DOHH2 (cell line): ENCODE data around the gene STRADA.

Experiments
- EZH2phosphoT487 ChIP-seq: fragments of 200-600 bp; sonication (generic); IDR thresholded peaks from 2 replicates; pipeline ENCODE4 v1.6.1; 2017; ENCODE audit warnings: borderline replicate concordance, mild to moderate bottlenecking, antibody characterized with exemption, low read length, moderate library complexity, mixed read lengths
- TF ChIP-seq, protein P1 (sequence below): fragments of 200-600 bp; sonication (generic); IDR thresholded peaks from one replicate; pipeline ENCODE4 v1.5.1; 2014; ENCODE audit warnings: antibody characterized with exemption, mild to moderate bottlenecking, low read depth, low read length; ENCODE audit not compliant: poor library complexity, severe bottlenecking

DNA sequence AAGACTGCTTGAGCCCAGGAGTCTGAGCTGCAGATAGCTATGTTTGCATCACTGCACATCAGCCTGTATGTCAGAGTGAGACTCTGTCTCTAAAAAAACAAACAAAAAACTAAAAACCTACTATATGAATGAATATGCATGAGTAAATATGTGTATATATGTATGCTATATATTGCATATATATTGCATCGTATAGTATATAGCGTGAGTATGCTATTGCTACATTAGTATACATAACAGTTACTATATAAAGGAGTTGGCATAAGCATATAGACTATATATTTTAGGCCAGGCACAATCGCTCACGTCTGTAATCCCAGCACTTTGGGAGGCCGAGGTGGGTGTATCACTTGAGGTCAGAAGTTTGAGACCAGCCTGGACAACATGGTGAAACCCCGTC, 48.5 kb upstream of the STRADA start:
- TF ChIP-seq, protein P1, sequence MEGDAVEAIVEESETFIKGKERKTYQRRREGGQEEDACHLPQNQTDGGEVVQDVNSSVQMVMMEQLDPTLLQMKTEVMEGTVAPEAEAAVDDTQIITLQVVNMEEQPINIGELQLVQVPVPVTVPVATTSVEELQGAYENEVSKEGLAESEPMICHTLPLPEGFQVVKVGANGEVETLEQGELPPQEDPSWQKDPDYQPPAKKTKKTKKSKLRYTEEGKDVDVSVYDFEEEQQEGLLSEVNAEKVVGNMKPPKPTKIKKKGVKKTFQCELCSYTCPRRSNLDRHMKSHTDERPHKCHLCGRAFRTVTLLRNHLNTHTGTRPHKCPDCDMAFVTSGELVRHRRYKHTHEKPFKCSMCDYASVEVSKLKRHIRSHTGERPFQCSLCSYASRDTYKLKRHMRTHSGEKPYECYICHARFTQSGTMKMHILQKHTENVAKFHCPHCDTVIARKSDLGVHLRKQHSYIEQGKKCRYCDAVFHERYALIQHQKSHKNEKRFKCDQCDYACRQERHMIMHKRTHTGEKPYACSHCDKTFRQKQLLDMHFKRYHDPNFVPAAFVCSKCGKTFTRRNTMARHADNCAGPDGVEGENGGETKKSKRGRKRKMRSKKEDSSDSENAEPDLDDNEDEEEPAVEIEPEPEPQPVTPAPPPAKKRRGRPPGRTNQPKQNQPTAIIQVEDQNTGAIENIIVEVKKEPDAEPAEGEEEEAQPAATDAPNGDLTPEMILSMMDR, result no peak
- TF ChIP-seq EZH2phosphoT487, result no peak
